ENCODE measurements around the gene BCL2L14.

BCL2L14 gene

GRCh38 chr12:12095021-12095420 lies 24.3 kb downstream of the BCL2L14 start:
- no peak overlapping the region for H2BK5ac ChIP-seq (ENCODE audit: low read depth, low read length, poor library complexity)

DNA sequence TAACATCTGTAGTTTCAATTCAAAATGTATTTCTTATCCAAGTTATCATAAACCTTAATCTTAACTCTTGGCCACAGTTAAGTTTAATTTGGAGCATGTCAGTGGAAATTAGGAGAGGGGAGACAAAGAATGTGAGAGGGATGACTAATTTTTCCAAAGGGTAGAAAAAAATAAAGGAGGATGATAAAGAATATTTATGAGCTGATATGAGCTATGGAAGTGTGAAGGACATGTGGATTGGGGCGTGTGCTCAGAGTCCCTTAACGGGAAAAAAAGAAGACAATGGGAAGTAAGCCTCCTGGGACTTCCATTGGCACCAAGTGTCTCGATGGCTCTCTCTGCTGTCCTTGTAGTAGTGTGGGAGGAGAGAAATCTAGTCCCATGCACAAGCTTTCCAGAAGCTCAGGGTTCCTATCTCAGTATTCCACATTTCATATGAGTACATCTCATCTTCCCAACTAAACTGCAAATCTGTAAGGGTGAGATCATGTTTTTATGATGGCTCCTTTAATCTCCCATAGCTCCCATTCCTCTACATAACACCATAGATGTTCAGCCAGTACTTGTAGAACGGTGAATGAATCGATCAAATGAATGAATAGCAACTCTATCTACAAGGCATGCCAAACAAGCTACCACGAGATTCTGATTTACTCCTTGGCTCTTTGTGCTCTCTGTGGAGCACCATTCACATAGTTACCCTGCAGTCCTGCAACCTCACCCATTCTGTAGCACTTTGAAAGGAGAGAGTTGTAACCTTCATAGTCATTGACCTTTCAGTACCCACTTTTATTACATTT lies 27.4 kb downstream of the BCL2L14 start:
- Histone ChIP-seq H2AK5ac (ENCODE audit: low read length) (no peak overlapping the region), H3K27me3 (ENCODE audit: insufficient read depth, low read length) (no peaks in the 10 kb centered on the region), H3K14ac (ENCODE audit: low read length) (no peak overlapping the region), H3K27ac (ENCODE audit: low read depth, low read length) (no peak overlapping the region), H3K79me1 (ENCODE audit: low read length) (no peaks in the 10 kb centered on the region), H3K9ac (ENCODE audit: low read length) (no peak overlapping the region), H3K4me2 (ENCODE audit: low read length) (no peak overlapping the region), H2BK12ac (ENCODE audit: low read length) (no peak overlapping the region), H3K4me1 (ENCODE audit: control insufficient read depth in 1 of 2, insufficient read depth in 2 of 2, low read length in 2 of 2) (peaks cover 2 to 6% of the 10 kb centered on the region in 2 experiments), H2AFZ (ENCODE audit: insufficient read depth, low read length, poor library complexity) (no peak overlapping the region), H4K8ac (ENCODE audit: low read depth, low read length) (no peak overlapping the region), H3K9me3 (ENCODE audit: insufficient read depth, low read depth, low read length) (no peaks in the 10 kb centered on the region), H3K18ac (ENCODE audit: low read length) (no peak overlapping the region), H3K36me3 (ENCODE audit: control insufficient read depth in 1 of 2, insufficient read depth in 2 of 2, low read length in 2 of 2) (no peaks in the 10 kb centered on the region), H3K79me2 (ENCODE audit: control insufficient read depth, insufficient read depth, low read length, poor library complexity) (no peaks in the 10 kb centered on the region), H4K12ac (ENCODE audit: low read depth, low read length) (no peak overlapping the region), H3K4me3 (ENCODE audit: low read depth, low read length) (no peak overlapping the region), H4K91ac (ENCODE audit: low read depth, low read length) (no peak overlapping the region), H3K23ac (ENCODE audit: low read length) (no peak overlapping the region), H2BK5ac (ENCODE audit: low read depth, low read length, poor library complexity) (no peak overlapping the region), H2BK120ac (ENCODE audit: insufficient read depth, low read length, poor library complexity) (no peak overlapping the region), H3K4ac (ENCODE audit: low read depth, low read length) (no peak overlapping the region)
- DNase-seq = peak in 1 of 2 donors; percentile 13
- no CpG with 5 or more reads among the region's 6 CpGs for WGBS (ENCODE audit: extremely low coverage, insufficient coverage, insufficient read length)

More at GRCh38 chr12:12095021-12095420, 24.3 kb downstream of the BCL2L14 start:
- Histone ChIP-seq H3K23ac (ENCODE audit: low read length) (no peak overlapping the region), H3K14ac (ENCODE audit: low read length) (no peak overlapping the region), H4K8ac (ENCODE audit: low read depth, low read length) (no peak overlapping the region), H3K4me1 (ENCODE audit: control insufficient read depth in 1 of 2, insufficient read depth in 2 of 2, low read length in 2 of 2) (peaks cover 2 to 6% of the 10 kb centered on the region in 2 experiments), H2BK12ac (ENCODE audit: low read length) (no peak overlapping the region), H2AK5ac (ENCODE audit: low read length) (no peak overlapping the region), H3K27me3 (ENCODE audit: insufficient read depth, low read length) (no peaks in the 10 kb centered on the region), H4K91ac (ENCODE audit: low read depth, low read length) (no peak overlapping the region), H3K4me2 (ENCODE audit: low read length) (no peak overlapping the region), H3K4me3 (ENCODE audit: low read depth, low read length) (no peak overlapping the region), H3K27ac (ENCODE audit: low read depth, low read length) (no peak overlapping the region), H3K36me3 (ENCODE audit: control insufficient read depth in 1 of 2, insufficient read depth in 2 of 2, low read length in 2 of 2) (no peaks in the 10 kb centered on the region), H4K12ac (ENCODE audit: low read depth, low read length) (no peak overlapping the region), H3K18ac (ENCODE audit: low read length) (no peak overlapping the region), H3K9me3 (ENCODE audit: insufficient read depth, low read depth, low read length) (no peaks in the 10 kb centered on the region), H3K79me2 (ENCODE audit: control insufficient read depth, insufficient read depth, low read length, poor library complexity) (no peaks in the 10 kb centered on the region), H2AFZ (ENCODE audit: insufficient read depth, low read length, poor library complexity) (no peak overlapping the region), H3K79me1 (ENCODE audit: low read length) (no peaks in the 10 kb centered on the region), H2BK120ac (ENCODE audit: insufficient read depth, low read length, poor library complexity) (no peak overlapping the region), H3K4ac (ENCODE audit: low read depth, low read length) (no peak overlapping the region), H3K9ac (ENCODE audit: low read length) (no peak overlapping the region)
- DNase-seq = no peak
- WGBS (ENCODE audit: extremely low coverage, insufficient coverage, insufficient read length) = no CpG with 5 or more reads among the region's 3 CpGs

- H2AK5ac ChIP-seq (ENCODE audit: low read length) = no peak overlapping the region
- H3K4me3 ChIP-seq (ENCODE audit: low read depth, low read length) = no peak overlapping the region
- no peaks in the 10 kb centered on the region for H3K27me3 ChIP-seq (ENCODE audit: insufficient read depth, low read length)
- whole genome bisulfite sequencing (ENCODE audit: extremely low coverage, insufficient coverage, insufficient read length) = no CpG with 5 or more reads among the region's 3 CpGs
- no peak overlapping the region for H4K12ac ChIP-seq (ENCODE audit: low read depth, low read length)
- H3K23ac ChIP-seq (ENCODE audit: low read length) = no peak overlapping the region
- no peak overlapping the region for H3K14ac ChIP-seq (ENCODE audit: low read length)
- H2BK12ac ChIP-seq (ENCODE audit: low read length) = no peak overlapping the region
- H2AFZ ChIP-seq (ENCODE audit: insufficient read depth, low read length, poor library complexity) = no peak overlapping the region
- no peak overlapping the region for H3K27ac ChIP-seq (ENCODE audit: low read depth, low read length)
- H3K9ac ChIP-seq (ENCODE audit: low read length) = no peak overlapping the region
- H2BK5ac ChIP-seq (ENCODE audit: low read depth, low read length, poor library complexity) = no peak overlapping the region
- DNase-seq = peak in 1 of 2 donors; percentile 46
- H3K4me1 ChIP-seq (ENCODE audit: control insufficient read depth in 1 of 2, insufficient read depth in 2 of 2, low read length in 2 of 2) = peaks cover 2 to 6% of the 10 kb centered on the region in 2 experiments
- H3K18ac ChIP-seq (ENCODE audit: low read length) = no peak overlapping the region
- H4K91ac ChIP-seq (ENCODE audit: low read depth, low read length) = no peak overlapping the region
- H3K79me1 ChIP-seq (ENCODE audit: low read length) = no peaks in the 10 kb centered on the region
- no peaks in the 10 kb centered on the region for H3K9me3 ChIP-seq (ENCODE audit: insufficient read depth, low read depth, low read length)
- H3K36me3 ChIP-seq (ENCODE audit: control insufficient read depth in 1 of 2, insufficient read depth in 2 of 2, low read length in 2 of 2) = peaks cover 0 to 1% of the 10 kb centered on the region in 2 experiments
- no peak overlapping the region for H4K8ac ChIP-seq (ENCODE audit: low read depth, low read length)
- no peak overlapping the region for H3K4ac ChIP-seq (ENCODE audit: low read depth, low read length)
- no peak overlapping the region for H2BK120ac ChIP-seq (ENCODE audit: insufficient read depth, low read length, poor library complexity)
- no peak overlapping the region for H3K4me2 ChIP-seq (ENCODE audit: low read length)
- H3K79me2 ChIP-seq (ENCODE audit: control insufficient read depth, insufficient read depth, low read length, poor library complexity) = no peaks in the 10 kb centered on the region
These were observed 27.9 kb downstream of the BCL2L14 start for GRCh38 chr12:12098691-12099015.

DNA sequence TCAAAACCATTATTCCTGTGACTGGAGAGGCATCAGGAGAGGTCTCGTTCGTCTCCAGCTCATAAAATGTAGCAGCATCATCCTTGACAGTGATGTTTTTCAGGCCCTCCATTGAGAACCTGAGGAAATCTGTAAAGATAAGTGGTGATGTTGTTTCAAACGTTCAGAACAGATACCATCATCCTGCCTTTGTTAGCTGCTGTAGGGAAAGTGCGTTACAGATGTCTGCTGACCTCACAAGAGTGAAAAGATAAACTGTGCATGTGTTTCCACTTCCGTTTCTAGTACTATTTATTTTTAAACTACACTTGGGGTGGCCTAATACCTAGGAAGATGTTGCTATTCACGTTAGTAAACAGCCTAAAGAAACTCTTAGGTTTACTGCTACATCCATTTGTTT lies 28.4 kb downstream of the BCL2L14 start:
- Histone ChIP-seq H2BK120ac (ENCODE audit: insufficient read depth, low read length, poor library complexity) (no peak overlapping the region), H3K79me2 (ENCODE audit: control insufficient read depth, insufficient read depth, low read length, poor library complexity) (no peaks in the 10 kb centered on the region), H3K36me3 (ENCODE audit: control insufficient read depth in 1 of 2, insufficient read depth in 2 of 2, low read length in 2 of 2) (peaks cover 0 to 2% of the 10 kb centered on the region in 2 experiments)

More for the DNA sequence above, 28.4 kb downstream of the BCL2L14 start:
- H4K91ac ChIP-seq (ENCODE audit: low read depth, low read length) = no peak overlapping the region
- H3K27me3 ChIP-seq (ENCODE audit: insufficient read depth, low read length) = no peaks in the 10 kb centered on the region
- no peak overlapping the region for H3K27ac ChIP-seq (ENCODE audit: low read depth, low read length)
- H3K23ac ChIP-seq (ENCODE audit: low read length) = no peak overlapping the region
- H3K4me3 ChIP-seq (ENCODE audit: low read depth, low read length) = no peak overlapping the region
- no peak overlapping the region for H2BK12ac ChIP-seq (ENCODE audit: low read length)
- no peak overlapping the region for H3K4me2 ChIP-seq (ENCODE audit: low read length)
- no peak for DNase-seq
- no peak overlapping the region for H4K12ac ChIP-seq (ENCODE audit: low read depth, low read length)
- H3K4me1 ChIP-seq (ENCODE audit: control insufficient read depth in 1 of 2, insufficient read depth in 2 of 2, low read length in 2 of 2) = peaks cover 2 to 6% of the 10 kb centered on the region in 2 experiments
- H3K79me1 ChIP-seq (ENCODE audit: low read length) = no peaks in the 10 kb centered on the region
- no CpG with 5 or more reads among the region's 6 CpGs for WGBS (ENCODE audit: extremely low coverage, insufficient coverage, insufficient read length)
- H2AFZ ChIP-seq (ENCODE audit: insufficient read depth, low read length, poor library complexity) = no peak overlapping the region
- no peak overlapping the region for H2AK5ac ChIP-seq (ENCODE audit: low read length)
- H3K9ac ChIP-seq (ENCODE audit: low read length) = no peak overlapping the region
- no peak overlapping the region for H2BK5ac ChIP-seq (ENCODE audit: low read depth, low read length, poor library complexity)
- no peak overlapping the region for H4K8ac ChIP-seq (ENCODE audit: low read depth, low read length)
- no peak overlapping the region for H3K18ac ChIP-seq (ENCODE audit: low read length)
- no peak overlapping the region for H3K4ac ChIP-seq (ENCODE audit: low read depth, low read length)
- no peak overlapping the region for H3K14ac ChIP-seq (ENCODE audit: low read length)
- no peaks in the 10 kb centered on the region for H3K9me3 ChIP-seq (ENCODE audit: insufficient read depth, low read depth, low read length)
